ENCODE data around the gene KCNA2.

Gene KCNA2

DNA sequence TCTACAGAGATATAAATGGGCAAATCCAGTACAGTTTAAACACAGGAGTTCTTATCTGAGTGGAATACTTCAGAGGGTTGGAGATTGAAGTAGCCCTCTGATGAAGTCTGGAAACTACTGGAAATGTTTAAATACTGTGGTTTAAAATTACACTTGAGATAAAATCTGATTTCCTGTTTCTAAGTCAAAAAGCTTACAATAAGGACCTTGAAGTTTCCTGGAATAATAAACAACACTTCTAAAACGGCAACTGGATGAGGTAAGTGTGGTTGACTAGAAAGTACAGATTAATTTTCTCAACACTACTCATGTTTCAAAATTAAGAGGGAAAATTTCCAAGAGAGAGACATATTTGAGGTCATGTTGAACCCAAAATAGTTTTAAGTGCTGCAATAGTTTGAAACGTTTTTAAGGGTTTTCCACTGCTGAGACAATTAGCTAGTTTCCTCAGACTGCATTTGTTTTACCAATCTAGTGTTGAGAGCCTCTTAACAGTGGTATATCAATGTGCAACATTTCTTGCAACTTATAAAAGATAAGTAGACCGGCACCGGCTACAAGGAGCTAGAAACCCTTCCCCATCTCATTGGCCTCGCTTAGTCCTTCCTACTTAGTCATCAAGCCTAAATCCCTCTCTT lies 41.2 kb upstream of the KCNA2 start (continued):
- TF ChIP-seq, protein P1, sequence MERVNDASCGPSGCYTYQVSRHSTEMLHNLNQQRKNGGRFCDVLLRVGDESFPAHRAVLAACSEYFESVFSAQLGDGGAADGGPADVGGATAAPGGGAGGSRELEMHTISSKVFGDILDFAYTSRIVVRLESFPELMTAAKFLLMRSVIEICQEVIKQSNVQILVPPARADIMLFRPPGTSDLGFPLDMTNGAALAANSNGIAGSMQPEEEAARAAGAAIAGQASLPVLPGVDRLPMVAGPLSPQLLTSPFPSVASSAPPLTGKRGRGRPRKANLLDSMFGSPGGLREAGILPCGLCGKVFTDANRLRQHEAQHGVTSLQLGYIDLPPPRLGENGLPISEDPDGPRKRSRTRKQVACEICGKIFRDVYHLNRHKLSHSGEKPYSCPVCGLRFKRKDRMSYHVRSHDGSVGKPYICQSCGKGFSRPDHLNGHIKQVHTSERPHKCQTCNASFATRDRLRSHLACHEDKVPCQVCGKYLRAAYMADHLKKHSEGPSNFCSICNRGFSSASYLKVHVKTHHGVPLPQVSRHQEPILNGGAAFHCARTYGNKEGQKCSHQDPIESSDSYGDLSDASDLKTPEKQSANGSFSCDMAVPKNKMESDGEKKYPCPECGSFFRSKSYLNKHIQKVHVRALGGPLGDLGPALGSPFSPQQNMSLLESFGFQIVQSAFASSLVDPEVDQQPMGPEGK (tag by site-specific recombination; IDR thresholded peaks at IDR 0.05) = peak; percentile 37; the same call in 1 of the 2 replicates
- peak; percentile 75 for TF ChIP-seq MZF1 (tag by site-specific recombination; IDR thresholded peaks at IDR 0.05; ENCODE audit: borderline replicate concordance)
- TF ChIP-seq ZNF274 (IDR thresholded peaks at IDR 0.05; ENCODE audit: low read length) = no peak
- no peak for TF ChIP-seq ZNF274 (tag by site-specific recombination; IDR thresholded peaks at IDR 0.05; ENCODE audit: borderline replicate concordance)
- TF ChIP-seq, protein P2, sequence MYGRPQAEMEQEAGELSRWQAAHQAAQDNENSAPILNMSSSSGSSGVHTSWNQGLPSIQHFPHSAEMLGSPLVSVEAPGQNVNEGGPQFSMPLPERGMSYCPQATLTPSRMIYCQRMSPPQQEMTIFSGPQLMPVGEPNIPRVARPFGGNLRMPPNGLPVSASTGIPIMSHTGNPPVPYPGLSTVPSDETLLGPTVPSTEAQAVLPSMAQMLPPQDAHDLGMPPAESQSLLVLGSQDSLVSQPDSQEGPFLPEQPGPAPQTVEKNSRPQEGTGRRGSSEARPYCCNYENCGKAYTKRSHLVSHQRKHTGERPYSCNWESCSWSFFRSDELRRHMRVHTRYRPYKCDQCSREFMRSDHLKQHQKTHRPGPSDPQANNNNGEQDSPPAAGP (tag by site-specific recombination; IDR thresholded peaks at IDR 0.05) = no peak
- no peak for TF ChIP-seq ZNF664 (tag by site-specific recombination; IDR thresholded peaks at IDR 0.05)
- TF ChIP-seq, protein P3, sequence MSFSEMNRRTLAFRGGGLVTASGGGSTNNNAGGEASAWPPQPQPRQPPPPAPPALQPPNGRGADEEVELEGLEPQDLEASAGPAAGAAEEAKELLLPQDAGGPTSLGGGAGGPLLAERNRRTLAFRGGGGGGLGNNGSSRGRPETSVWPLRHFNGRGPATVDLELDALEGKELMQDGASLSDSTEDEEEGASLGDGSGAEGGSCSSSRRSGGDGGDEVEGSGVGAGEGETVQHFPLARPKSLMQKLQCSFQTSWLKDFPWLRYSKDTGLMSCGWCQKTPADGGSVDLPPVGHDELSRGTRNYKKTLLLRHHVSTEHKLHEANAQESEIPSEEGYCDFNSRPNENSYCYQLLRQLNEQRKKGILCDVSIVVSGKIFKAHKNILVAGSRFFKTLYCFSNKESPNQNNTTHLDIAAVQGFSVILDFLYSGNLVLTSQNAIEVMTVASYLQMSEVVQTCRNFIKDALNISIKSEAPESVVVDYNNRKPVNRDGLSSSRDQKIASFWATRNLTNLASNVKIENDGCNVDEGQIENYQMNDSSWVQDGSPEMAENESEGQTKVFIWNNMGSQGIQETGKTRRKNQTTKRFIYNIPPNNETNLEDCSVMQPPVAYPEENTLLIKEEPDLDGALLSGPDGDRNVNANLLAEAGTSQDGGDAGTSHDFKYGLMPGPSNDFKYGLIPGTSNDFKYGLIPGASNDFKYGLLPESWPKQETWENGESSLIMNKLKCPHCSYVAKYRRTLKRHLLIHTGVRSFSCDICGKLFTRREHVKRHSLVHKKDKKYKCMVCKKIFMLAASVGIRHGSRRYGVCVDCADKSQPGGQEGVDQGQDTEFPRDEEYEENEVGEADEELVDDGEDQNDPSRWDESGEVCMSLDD (tag by site-specific recombination; IDR thresholded peaks at IDR 0.05) = no peak
- TF ChIP-seq ZNF221 (tag by site-specific recombination; IDR thresholded peaks at IDR 0.05; ENCODE audit: borderline replicate concordance) = 0 out of 2 replicates have a peak, but pooled peaks have one; percentile 12
- TF ChIP-seq ZNF175 (tag by site-specific recombination; IDR thresholded peaks at IDR 0.05) = no peak
- no peak for TF ChIP-seq ZFP3 (tag by site-specific recombination; IDR thresholded peaks at IDR 0.05; ENCODE audit: low read depth)
- no peak for TF ChIP-seq ZNF707 (tag by site-specific recombination; IDR thresholded peaks at IDR 0.05)
- no peak for TF ChIP-seq ZNF416 (tag by site-specific recombination; IDR thresholded peaks at IDR 0.05)
- no peak for TF ChIP-seq ZNF112 (tag by site-specific recombination; IDR thresholded peaks at IDR 0.05)
- TF ChIP-seq ZNF501 (tag by site-specific recombination; IDR thresholded peaks at IDR 0.05) = no peak
- no peak for TF ChIP-seq ZNF138 (tag by site-specific recombination; IDR thresholded peaks at IDR 0.05; ENCODE audit: borderline replicate concordance)
- peak; percentile 97 for TF ChIP-seq TRIM28 (IDR thresholded peaks at IDR 0.05; ENCODE audit: borderline replicate concordance, low read length)
- TF ChIP-seq, protein P4, sequence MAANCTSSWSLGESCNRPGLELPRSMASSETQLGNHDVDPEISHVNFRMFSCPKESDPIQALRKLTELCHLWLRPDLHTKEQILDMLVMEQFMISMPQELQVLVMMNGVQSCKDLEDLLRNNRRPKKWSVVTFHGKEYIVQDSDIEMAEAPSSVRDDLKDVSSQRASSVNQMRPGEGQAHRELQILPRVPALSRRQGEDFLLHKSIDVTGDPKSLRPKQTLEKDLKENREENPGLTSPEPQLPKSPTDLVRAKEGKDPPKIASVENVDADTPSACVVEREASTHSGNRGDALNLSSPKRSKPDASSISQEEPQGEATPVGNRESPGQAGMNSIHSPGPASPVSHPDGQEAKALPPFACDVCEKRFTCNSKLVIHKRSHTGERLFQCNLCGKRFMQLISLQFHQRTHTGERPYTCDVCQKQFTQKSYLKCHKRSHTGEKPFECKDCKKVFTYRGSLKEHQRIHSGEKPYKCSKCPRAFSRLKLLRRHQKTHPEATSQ (tag by site-specific recombination; IDR thresholded peaks at IDR 0.05) = no peak
- peak; percentile 94 for TF ChIP-seq ZFP69B (tag by site-specific recombination; IDR thresholded peaks at IDR 0.05)
- TF ChIP-seq ZNF366 (tag by site-specific recombination; conservative IDR thresholded peaks at IDR 0.05) = peak; percentile 96
- TF ChIP-seq ZNF184 (tag by site-specific recombination; IDR thresholded peaks at IDR 0.05) = peak; percentile 89
- TF ChIP-seq, protein P5, sequence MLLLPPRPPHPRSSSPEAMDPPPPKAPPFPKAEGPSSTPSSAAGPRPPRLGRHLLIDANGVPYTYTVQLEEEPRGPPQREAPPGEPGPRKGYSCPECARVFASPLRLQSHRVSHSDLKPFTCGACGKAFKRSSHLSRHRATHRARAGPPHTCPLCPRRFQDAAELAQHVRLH (tag by site-specific recombination; IDR thresholded peaks at IDR 0.05) = peak; percentile 74
- TF ChIP-seq ZNF596 (tag by site-specific recombination; IDR thresholded peaks at IDR 0.05) = no peak
- TF ChIP-seq, protein P6, sequence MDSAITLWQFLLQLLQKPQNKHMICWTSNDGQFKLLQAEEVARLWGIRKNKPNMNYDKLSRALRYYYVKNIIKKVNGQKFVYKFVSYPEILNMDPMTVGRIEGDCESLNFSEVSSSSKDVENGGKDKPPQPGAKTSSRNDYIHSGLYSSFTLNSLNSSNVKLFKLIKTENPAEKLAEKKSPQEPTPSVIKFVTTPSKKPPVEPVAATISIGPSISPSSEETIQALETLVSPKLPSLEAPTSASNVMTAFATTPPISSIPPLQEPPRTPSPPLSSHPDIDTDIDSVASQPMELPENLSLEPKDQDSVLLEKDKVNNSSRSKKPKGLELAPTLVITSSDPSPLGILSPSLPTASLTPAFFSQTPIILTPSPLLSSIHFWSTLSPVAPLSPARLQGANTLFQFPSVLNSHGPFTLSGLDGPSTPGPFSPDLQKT (IDR thresholded peaks at IDR 0.05; ENCODE audit: borderline replicate concordance, low read depth, low read length) = no peak
- TF ChIP-seq, protein P7, sequence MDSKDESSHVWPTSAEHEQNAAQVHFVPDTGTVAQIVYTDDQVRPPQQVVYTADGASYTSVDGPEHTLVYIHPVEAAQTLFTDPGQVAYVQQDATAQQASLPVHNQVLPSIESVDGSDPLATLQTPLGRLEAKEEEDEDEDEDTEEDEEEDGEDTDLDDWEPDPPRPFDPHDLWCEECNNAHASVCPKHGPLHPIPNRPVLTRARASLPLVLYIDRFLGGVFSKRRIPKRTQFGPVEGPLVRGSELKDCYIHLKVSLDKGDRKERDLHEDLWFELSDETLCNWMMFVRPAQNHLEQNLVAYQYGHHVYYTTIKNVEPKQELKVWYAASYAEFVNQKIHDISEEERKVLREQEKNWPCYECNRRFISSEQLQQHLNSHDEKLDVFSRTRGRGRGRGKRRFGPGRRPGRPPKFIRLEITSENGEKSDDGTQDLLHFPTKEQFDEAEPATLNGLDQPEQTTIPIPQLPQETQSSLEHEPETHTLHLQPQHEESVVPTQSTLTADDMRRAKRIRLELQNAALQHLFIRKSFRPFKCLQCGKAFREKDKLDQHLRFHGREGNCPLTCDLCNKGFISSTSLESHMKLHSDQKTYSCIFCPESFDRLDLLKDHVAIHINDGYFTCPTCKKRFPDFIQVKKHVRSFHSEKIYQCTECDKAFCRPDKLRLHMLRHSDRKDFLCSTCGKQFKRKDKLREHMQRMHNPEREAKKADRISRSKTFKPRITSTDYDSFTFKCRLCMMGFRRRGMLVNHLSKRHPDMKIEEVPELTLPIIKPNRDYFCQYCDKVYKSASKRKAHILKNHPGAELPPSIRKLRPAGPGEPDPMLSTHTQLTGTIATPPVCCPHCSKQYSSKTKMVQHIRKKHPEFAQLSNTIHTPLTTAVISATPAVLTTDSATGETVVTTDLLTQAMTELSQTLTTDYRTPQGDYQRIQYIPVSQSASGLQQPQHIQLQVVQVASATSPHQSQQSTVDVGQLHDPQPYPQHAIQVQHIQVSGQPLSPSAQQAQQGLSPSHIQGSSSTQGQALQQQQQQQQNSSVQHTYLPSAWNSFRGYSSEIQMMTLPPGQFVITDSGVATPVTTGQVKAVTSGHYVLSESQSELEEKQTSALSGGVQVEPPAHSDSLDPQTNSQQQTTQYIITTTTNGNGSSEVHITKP (tag by site-specific recombination; IDR thresholded peaks at IDR 0.05) = peak; percentile 78
- 0 out of 2 replicates have a peak, but pooled peaks have one; percentile 66 for TF ChIP-seq ZNF558 (tag by site-specific recombination; IDR thresholded peaks at IDR 0.05)
- TF ChIP-seq ZNF571 (tag by site-specific recombination; IDR thresholded peaks at IDR 0.05) = no peak
- TF ChIP-seq KLF7 (tag by site-specific recombination; IDR thresholded peaks at IDR 0.05; ENCODE audit: borderline replicate concordance) = no peak
- TF ChIP-seq ZBTB8A (tag by site-specific recombination; IDR thresholded peaks at IDR 0.05) = peak; percentile 32; the same call in 1 of the 2 replicates
